WTC11 (cell line): ENCODE data around the gene FGF1. TPM values are rescaled to one million over a fixed set of nuclear protein-coding genes. Genes with fewer than 3 reads are reported as not detected.

ENCODE experiments used
- ATAC-seq: fragments of 200-7000 bp; cut with Tn5 transposase; 2 replicates; pipeline ENCODE4 v1.10.0; 2021; ENCODE audit warnings: mild to moderate bottlenecking, moderate library complexity
- CTCF ChIA-PET: fragments of 300-600 bp; sonication (Branson Sonifier 250); formaldehyde crosslinking; loops from one replicate; lab custom pipeline; 2021; ENCODE audit warnings: antibody characterized with exemption; lab: Charles Lee
- POLR2A ChIA-PET: fragments of 350-600 bp; sonication (Branson Sonifier 250); formaldehyde crosslinking; loops from one replicate; lab custom pipeline; 2021; ENCODE audit warnings: antibody characterized with exemption; lab: Charles Lee
- DNase-seq: peaks from one replicate; pipeline ENCODE4 v3.0.0; 2021; ENCODE audit warnings: low spot score
- H3K27ac Mint-ChIP-seq: 2 replicates; pipeline ENCODE4 v1.8.0; 2021; ENCODE audit warnings: mixed read lengths
- H3K27me3 Mint-ChIP-seq: 2 replicates; pipeline ENCODE4 v1.8.0; 2021; ENCODE audit warnings: low read depth, mild to moderate bottlenecking, moderate library complexity, mixed read lengths
- H3K36me3 Mint-ChIP-seq: 2 replicates; pipeline ENCODE4 v1.8.0; 2021; ENCODE audit warnings: mixed read lengths
- H3K4me1 Mint-ChIP-seq: 2 replicates; pipeline ENCODE4 v1.8.0; 2022; ENCODE audit warnings: mixed read lengths
- H3K4me3 Mint-ChIP-seq: 2 replicates; pipeline ENCODE4 v1.8.0; 2021; ENCODE audit warnings: mild to moderate bottlenecking, moderate library complexity, mixed read lengths
- H3K9me3 Mint-ChIP-seq: 2 replicates; pipeline ENCODE4 v1.8.0; 2021; ENCODE audit warnings: mixed read lengths
- CBFB ChIP-seq: sonication (generic); formaldehyde crosslinking; IDR thresholded peaks from 2 replicates; pipeline ENCODE4 v1.8.1; 2022; ENCODE audit warnings: mild to moderate bottlenecking, low read depth, missing genetic modification reagents
- ETV6 ChIP-seq: sonication (generic); formaldehyde crosslinking; IDR thresholded peaks from 2 replicates; pipeline ENCODE4 v1.8.1; 2022; ENCODE audit warnings: mild to moderate bottlenecking, missing genetic modification reagents
- FOXJ3 ChIP-seq: sonication (generic); formaldehyde crosslinking; IDR thresholded peaks from 2 replicates; pipeline ENCODE4 v1.9.0; 2021; ENCODE audit warnings: missing genetic modification reagents, mild to moderate bottlenecking, borderline replicate concordance
- FOXK1 ChIP-seq: sonication (generic); formaldehyde crosslinking; IDR thresholded peaks from 2 replicates; pipeline ENCODE4 v1.8.0; 2022; ENCODE audit warnings: mild to moderate bottlenecking, moderate library complexity, missing genetic modification reagents
- GTF2I ChIP-seq: fragments of 250-450 bp; sonication (Bioruptor Pico); conservative IDR thresholded peaks from 2 replicates; pipeline ENCODE4 v1.4.0; 2021; ENCODE audit warnings: mild to moderate bottlenecking
- HMGA2 ChIP-seq: fragments of 250-450 bp; sonication (Bioruptor Pico); IDR thresholded peaks from 2 replicates; pipeline ENCODE4 v1.4.0; 2021; ENCODE audit warnings: mild to moderate bottlenecking, moderate library complexity
- HMGXB4 ChIP-seq: sonication (generic); formaldehyde crosslinking; IDR thresholded peaks from 2 replicates; pipeline ENCODE4 v1.8.1; 2023; ENCODE audit warnings: mild to moderate bottlenecking, moderate library complexity, missing genetic modification reagents
- JAZF1 ChIP-seq: fragments of 250-450 bp; sonication (Bioruptor Pico); IDR thresholded peaks from 2 replicates; pipeline ENCODE4 v1.9.0; 2021; ENCODE audit warnings: moderate library complexity, mild to moderate bottlenecking, inconsistent platforms
- JUN ChIP-seq: sonication (generic); formaldehyde crosslinking; IDR thresholded peaks from 2 replicates; pipeline ENCODE4 v1.8.0; 2023; ENCODE audit warnings: mild to moderate bottlenecking, missing genetic modification reagents
- NFYB ChIP-seq: sonication (generic); formaldehyde crosslinking; conservative IDR thresholded peaks from 2 replicates; pipeline ENCODE4 v1.8.0; 2022; ENCODE audit warnings: low read depth, missing genetic modification reagents
- OVOL2 ChIP-seq: fragments of 250-450 bp; sonication (Bioruptor Pico); IDR thresholded peaks from 2 replicates; pipeline ENCODE4 v1.9.0; 2021; ENCODE audit warnings: mild to moderate bottlenecking, borderline replicate concordance
- PREB ChIP-seq: sonication (generic); formaldehyde crosslinking; IDR thresholded peaks from 2 replicates; pipeline ENCODE4 v1.8.1; 2022; ENCODE audit warnings: mild to moderate bottlenecking, missing genetic modification reagents, moderate library complexity, borderline replicate concordance
- PRRX2 ChIP-seq: fragments of 250-450 bp; sonication (Bioruptor Pico); IDR thresholded peaks from 2 replicates; pipeline ENCODE4 v1.8.0; 2021; ENCODE audit warnings: mild to moderate bottlenecking
- RORB ChIP-seq: fragments of 250-450 bp; sonication (Bioruptor Pico); IDR thresholded peaks from 2 replicates; pipeline ENCODE4 v1.9.0; 2021; ENCODE audit warnings: mild to moderate bottlenecking
- SMAD4 ChIP-seq: sonication (generic); formaldehyde crosslinking; IDR thresholded peaks from 2 replicates; pipeline ENCODE4 v1.8.0; 2022; ENCODE audit warnings: mild to moderate bottlenecking, missing genetic modification reagents
- SP1 ChIP-seq: sonication (generic); formaldehyde crosslinking; conservative IDR thresholded peaks from 2 replicates; pipeline ENCODE4 v1.8.1; 2022; ENCODE audit warnings: missing genetic modification reagents
- USF2 ChIP-seq: sonication (generic); formaldehyde crosslinking; IDR thresholded peaks from 2 replicates; pipeline ENCODE4 v1.8.1; 2023; ENCODE audit warnings: mild to moderate bottlenecking, missing genetic modification reagents, moderate library complexity
- ZNF416 ChIP-seq: fragments of 250-450 bp; sonication (Bioruptor Pico); IDR thresholded peaks from 2 replicates; pipeline ENCODE4 v1.9.0; 2021; ENCODE audit warnings: mild to moderate bottlenecking, inconsistent platforms
- ZNF671 ChIP-seq: fragments of 250-450 bp; sonication (Bioruptor Pico); IDR thresholded peaks from 2 replicates; pipeline ENCODE4 v1.8.0; 2021; ENCODE audit warnings: mild to moderate bottlenecking
- ZSCAN18 ChIP-seq: fragments of 250-450 bp; sonication (Bioruptor Pico); IDR thresholded peaks from 2 replicates; pipeline ENCODE4 v2.1.2; 2022; ENCODE audit warnings: mild to moderate bottlenecking, moderate library complexity
- total RNA-seq: library from RNA; stranded (reverse); gene quantifications from 3 replicates; pipeline ENCODE4 v1.2.3, GENCODE V29; 2021
- TF ChIP-seq, protein P1 (sequence below): sonication (generic); formaldehyde crosslinking; IDR thresholded peaks from 2 replicates; pipeline ENCODE4 v1.8.0; 2023; ENCODE audit warnings: mild to moderate bottlenecking, missing genetic modification reagents
- TF ChIP-seq, protein P2 (sequence below): fragments of 250-450 bp; sonication (Bioruptor Pico); IDR thresholded peaks from 2 replicates; pipeline ENCODE4 v1.9.0; 2021; ENCODE audit warnings: moderate library complexity, mild to moderate bottlenecking, inconsistent platforms, borderline replicate concordance
- TF ChIP-seq, protein P3 (sequence below): sonication (generic); formaldehyde crosslinking; IDR thresholded peaks from 2 replicates; pipeline ENCODE4 v1.8.1; 2022; ENCODE audit warnings: mild to moderate bottlenecking, moderate library complexity, missing genetic modification reagents
- TF ChIP-seq, protein P4 (sequence below): fragments of 200-600 bp; IDR thresholded peaks from 2 replicates; pipeline ENCODE4 v1.8.0; 2022; ENCODE audit warnings: antibody characterized with exemption

Gene FGF1
- total RNA-seq, 1 experiment from 2014 or later: 0.55 TPM

- no peak for TF ChIP-seq RORB (CRISPR knock-in tag)
- TF ChIP-seq, protein P1, sequence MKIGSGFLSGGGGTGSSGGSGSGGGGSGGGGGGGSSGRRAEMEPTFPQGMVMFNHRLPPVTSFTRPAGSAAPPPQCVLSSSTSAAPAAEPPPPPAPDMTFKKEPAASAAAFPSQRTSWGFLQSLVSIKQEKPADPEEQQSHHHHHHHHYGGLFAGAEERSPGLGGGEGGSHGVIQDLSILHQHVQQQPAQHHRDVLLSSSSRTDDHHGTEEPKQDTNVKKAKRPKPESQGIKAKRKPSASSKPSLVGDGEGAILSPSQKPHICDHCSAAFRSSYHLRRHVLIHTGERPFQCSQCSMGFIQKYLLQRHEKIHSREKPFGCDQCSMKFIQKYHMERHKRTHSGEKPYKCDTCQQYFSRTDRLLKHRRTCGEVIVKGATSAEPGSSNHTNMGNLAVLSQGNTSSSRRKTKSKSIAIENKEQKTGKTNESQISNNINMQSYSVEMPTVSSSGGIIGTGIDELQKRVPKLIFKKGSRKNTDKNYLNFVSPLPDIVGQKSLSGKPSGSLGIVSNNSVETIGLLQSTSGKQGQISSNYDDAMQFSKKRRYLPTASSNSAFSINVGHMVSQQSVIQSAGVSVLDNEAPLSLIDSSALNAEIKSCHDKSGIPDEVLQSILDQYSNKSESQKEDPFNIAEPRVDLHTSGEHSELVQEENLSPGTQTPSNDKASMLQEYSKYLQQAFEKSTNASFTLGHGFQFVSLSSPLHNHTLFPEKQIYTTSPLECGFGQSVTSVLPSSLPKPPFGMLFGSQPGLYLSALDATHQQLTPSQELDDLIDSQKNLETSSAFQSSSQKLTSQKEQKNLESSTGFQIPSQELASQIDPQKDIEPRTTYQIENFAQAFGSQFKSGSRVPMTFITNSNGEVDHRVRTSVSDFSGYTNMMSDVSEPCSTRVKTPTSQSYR (CRISPR knock-in tag): no peak
Observed at GRCh38 chr5:142549834-142550233, 136.1 kb downstream of the FGF1 start (continued).

DNA sequence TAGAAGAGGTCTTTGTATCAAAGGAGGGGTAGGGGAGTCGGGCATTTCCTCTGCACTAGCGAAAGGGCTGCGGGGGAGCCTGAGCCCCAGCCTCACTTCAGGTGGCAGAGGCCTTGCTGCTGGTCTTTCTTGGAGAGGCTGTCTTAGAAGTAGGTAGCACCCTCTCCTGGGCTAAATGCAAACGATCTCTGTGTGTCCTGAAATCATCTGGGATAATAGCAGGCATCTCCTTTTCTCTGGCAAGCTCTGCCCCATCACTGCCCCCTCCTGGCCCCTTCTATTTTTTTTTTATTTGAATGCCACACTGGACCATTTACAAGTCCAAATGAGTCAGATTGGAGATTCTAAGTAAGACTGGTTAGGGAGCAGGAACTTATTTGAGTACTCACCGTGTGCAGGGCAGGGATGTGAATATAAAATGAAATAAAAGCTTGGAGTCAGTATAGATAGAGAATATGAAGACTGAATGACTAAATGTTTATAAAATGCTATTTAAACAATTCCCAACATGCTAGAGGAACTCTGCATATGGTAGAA lies 137.1 kb downstream of the FGF1 start:
- peak; percentile 89 for ATAC-seq
- no peak overlapping the region for H3K4me3 Mint-ChIP-seq
- CTCF ChIA-PET: interaction anchor here (0.6 to 6.3 kb wide), 26 partner anchors 23 to 536 kb away, joined by 3 to 59 read pairs (median 4); partner anchors contain the start of genes GNPDA1 and SPRY4
- H3K4me1 Mint-ChIP-seq: peaks cover 69% of the 10 kb centered on the region
- POLR2A ChIA-PET: interaction anchor here (1.0 to 1.3 kb wide), 2 partner anchors 192 to 222 kb away, joined by 3 read pairs; no protein-coding TSS in a partner anchor
- DNase-seq: peak; percentile 72
- H3K27ac Mint-ChIP-seq: peak overlapping the region; percentile 83; the same call in 1 of the 2 replicates
- H3K9me3 Mint-ChIP-seq: no peaks in the 10 kb centered on the region
- H3K27me3 Mint-ChIP-seq: no peaks in the 10 kb centered on the region
- H3K36me3 Mint-ChIP-seq: no peaks in the 10 kb centered on the region
- TF ChIP-seq, protein P2, sequence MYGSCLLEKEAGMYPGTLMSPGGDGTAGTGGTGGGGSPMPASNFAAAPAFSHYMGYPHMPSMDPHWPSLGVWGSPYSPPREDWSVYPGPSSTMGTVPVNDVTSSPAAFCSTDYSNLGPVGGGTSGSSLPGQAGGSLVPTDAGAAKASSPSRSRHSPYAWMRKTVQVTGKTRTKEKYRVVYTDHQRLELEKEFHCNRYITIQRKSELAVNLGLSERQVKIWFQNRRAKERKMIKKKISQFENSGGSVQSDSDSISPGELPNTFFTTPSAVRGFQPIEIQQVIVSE (CRISPR knock-in tag): no peak
- no peak for TF ChIP-seq USF2
- TF ChIP-seq HMGA2: no peak
- TF ChIP-seq HMGXB4 (CRISPR knock-in tag): peak; percentile 74; the same call in 1 of the 2 replicates
- no peak for TF ChIP-seq OVOL2
- no peak for TF ChIP-seq ZNF671 (CRISPR knock-in tag)
- TF ChIP-seq JUN (CRISPR knock-in tag): no peak
- no peak for TF ChIP-seq ZNF416 (CRISPR knock-in tag)
- TF ChIP-seq FOXK1: no peak
- no peak for TF ChIP-seq NFYB (CRISPR knock-in tag)
- TF ChIP-seq ZSCAN18 (CRISPR knock-in tag): no peak
- TF ChIP-seq PRRX2 (CRISPR knock-in tag): no peak
- peak; percentile 74 for TF ChIP-seq SP1
- no peak for TF ChIP-seq SMAD4 (CRISPR knock-in tag)
- no peak for TF ChIP-seq GTF2I
- TF ChIP-seq, protein P3, sequence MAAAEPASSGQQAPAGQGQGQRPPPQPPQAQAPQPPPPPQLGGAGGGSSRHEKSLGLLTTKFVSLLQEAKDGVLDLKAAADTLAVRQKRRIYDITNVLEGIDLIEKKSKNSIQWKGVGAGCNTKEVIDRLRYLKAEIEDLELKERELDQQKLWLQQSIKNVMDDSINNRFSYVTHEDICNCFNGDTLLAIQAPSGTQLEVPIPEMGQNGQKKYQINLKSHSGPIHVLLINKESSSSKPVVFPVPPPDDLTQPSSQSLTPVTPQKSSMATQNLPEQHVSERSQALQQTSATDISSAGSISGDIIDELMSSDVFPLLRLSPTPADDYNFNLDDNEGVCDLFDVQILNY (CRISPR knock-in tag): no peak
- TF ChIP-seq, protein P4, sequence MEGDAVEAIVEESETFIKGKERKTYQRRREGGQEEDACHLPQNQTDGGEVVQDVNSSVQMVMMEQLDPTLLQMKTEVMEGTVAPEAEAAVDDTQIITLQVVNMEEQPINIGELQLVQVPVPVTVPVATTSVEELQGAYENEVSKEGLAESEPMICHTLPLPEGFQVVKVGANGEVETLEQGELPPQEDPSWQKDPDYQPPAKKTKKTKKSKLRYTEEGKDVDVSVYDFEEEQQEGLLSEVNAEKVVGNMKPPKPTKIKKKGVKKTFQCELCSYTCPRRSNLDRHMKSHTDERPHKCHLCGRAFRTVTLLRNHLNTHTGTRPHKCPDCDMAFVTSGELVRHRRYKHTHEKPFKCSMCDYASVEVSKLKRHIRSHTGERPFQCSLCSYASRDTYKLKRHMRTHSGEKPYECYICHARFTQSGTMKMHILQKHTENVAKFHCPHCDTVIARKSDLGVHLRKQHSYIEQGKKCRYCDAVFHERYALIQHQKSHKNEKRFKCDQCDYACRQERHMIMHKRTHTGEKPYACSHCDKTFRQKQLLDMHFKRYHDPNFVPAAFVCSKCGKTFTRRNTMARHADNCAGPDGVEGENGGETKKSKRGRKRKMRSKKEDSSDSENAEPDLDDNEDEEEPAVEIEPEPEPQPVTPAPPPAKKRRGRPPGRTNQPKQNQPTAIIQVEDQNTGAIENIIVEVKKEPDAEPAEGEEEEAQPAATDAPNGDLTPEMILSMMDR: peak; percentile 72
- TF ChIP-seq FOXJ3 (CRISPR knock-in tag): no peak
- TF ChIP-seq PREB (CRISPR knock-in tag): no peak
- TF ChIP-seq ETV6 (CRISPR knock-in tag): peak; percentile 93
- no peak for TF ChIP-seq CBFB
- no peak for TF ChIP-seq JAZF1 (CRISPR knock-in tag)
